Activated naive CD8-positive, alpha-beta T cell (primary cell): Measurements from ENCODE around the gene GMNC.

ENCODE experiments used
- H3K27ac Mint-ChIP-seq: one replicate; pipeline ENCODE4 v1.8.0; 2021; ENCODE audit warnings: mixed read lengths
- H3K27me3 Mint-ChIP-seq: one replicate; pipeline ENCODE4 v1.8.0; 2021; ENCODE audit warnings: mixed read lengths
- H3K36me3 Mint-ChIP-seq: one replicate; pipeline ENCODE4 v1.8.0; 2021; ENCODE audit warnings: mixed read lengths
- H3K4me1 Mint-ChIP-seq: one replicate; pipeline ENCODE4 v1.8.0; 2021; ENCODE audit warnings: low read depth, mixed read lengths
- H3K4me3 Mint-ChIP-seq: one replicate; pipeline ENCODE4 v1.8.0; 2021; ENCODE audit warnings: mild to moderate bottlenecking, mixed read lengths
- H3K9me3 Mint-ChIP-seq: one replicate; pipeline ENCODE4 v1.8.0; 2021; ENCODE audit warnings: low read depth, mixed read lengths

GMNC gene

DNA sequence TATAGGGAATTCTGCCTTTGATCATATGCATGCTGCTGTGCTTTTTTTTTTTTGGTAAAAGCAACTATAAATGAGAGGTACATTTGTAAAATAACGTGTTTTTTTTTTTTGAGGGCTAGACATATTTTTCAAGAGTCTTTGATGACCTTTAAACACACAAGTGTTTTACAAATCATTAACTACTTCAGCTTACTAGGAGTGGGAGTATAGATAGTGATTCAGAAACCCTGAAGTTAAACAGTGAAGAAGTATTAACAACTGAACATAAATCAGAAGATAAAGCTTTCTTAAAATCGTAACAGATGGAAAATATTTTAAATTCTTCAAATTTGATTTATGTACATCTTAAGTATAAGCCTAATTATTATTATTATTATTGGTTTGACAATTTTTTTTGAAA lies 2.9 kb upstream of the GMNC start:
- no peak overlapping the region for H3K4me3 Mint-ChIP-seq
- peaks cover 7% of the 10 kb centered on the region for H3K4me1 Mint-ChIP-seq
- H3K36me3 Mint-ChIP-seq, result no peaks in the 10 kb centered on the region
- no peaks in the 10 kb centered on the region for H3K9me3 Mint-ChIP-seq
- H3K27ac Mint-ChIP-seq, result no peak overlapping the region
- H3K27me3 Mint-ChIP-seq, result peaks cover 27% of the 10 kb centered on the region

DNA sequence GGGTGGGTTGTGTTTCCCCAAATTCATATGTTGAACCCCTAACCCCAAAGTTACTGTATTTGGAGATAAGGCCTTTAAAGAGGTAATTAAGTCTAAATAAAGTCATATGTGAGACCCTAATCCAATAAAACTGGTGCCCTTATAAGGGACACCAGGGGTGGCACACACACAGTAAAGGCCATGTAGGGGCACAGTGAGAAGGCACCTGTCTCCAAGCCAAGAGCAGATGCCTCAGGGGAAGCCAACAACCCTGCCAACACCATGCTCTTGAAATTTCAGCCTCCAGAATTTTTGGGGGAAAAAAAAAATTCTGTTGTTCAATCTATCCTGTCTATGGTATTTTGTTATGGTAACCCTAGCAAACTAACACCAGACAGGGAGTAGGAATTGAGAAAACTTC lies 1.5 kb upstream of the GMNC start:
- no peaks in the 10 kb centered on the region for H3K9me3 Mint-ChIP-seq
- H3K36me3 Mint-ChIP-seq, result no peaks in the 10 kb centered on the region
- no peak overlapping the region for H3K4me3 Mint-ChIP-seq
- H3K27ac Mint-ChIP-seq, result no peak overlapping the region
- H3K27me3 Mint-ChIP-seq, result peaks cover 29% of the 10 kb centered on the region
- peaks cover 7% of the 10 kb centered on the region for H3K4me1 Mint-ChIP-seq

DNA sequence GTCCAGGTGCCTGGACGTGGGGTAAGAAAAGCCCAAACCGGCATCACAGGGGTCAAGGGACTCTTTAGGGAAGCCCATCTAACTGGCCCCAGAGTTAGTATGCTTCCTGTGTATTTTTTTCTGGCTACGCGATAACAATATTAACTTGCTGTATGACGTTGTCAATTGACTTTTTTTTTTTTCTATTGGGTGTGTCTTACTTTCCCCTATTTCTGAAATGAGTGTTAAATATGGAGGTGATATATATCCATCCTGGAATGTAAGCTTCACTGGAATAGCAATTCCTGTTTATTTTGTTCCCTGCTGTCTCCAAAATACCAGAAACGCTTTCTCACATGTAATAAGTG lies 598 bp upstream of the GMNC start:
- H3K4me1 Mint-ChIP-seq, result peaks cover 7% of the 10 kb centered on the region
- no peaks in the 10 kb centered on the region for H3K9me3 Mint-ChIP-seq
- H3K27me3 Mint-ChIP-seq, result peaks cover 32% of the 10 kb centered on the region
- peak overlapping the region; percentile 77 for H3K4me3 Mint-ChIP-seq
- no peaks in the 10 kb centered on the region for H3K36me3 Mint-ChIP-seq
- no peak overlapping the region for H3K27ac Mint-ChIP-seq

DNA sequence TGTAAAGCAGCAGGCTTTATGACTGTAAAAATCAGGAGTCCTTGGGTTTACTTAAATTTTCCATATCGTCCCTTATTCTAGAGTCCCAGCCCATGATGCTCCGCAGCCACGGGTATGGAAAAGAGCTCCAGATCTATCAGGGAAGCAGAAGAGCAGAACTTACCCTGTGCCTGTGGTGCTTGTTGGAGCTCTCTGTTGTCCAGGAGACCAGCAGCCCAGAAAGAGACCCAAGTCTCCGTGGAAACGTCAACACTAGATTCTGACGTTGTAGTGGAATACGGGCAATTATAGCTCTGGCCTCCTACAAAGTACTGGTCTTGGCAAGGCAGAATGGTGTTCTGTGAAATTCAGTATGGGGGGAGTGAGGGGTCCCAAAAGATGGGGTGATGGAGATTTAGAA lies 2.0 kb downstream of the GMNC start:
- H3K4me3 Mint-ChIP-seq, result no peak overlapping the region
- no peak overlapping the region for H3K27ac Mint-ChIP-seq
- H3K36me3 Mint-ChIP-seq, result no peaks in the 10 kb centered on the region
- H3K4me1 Mint-ChIP-seq, result peaks cover 7% of the 10 kb centered on the region
- H3K27me3 Mint-ChIP-seq, result peaks cover 28% of the 10 kb centered on the region
- H3K9me3 Mint-ChIP-seq, result no peaks in the 10 kb centered on the region

DNA sequence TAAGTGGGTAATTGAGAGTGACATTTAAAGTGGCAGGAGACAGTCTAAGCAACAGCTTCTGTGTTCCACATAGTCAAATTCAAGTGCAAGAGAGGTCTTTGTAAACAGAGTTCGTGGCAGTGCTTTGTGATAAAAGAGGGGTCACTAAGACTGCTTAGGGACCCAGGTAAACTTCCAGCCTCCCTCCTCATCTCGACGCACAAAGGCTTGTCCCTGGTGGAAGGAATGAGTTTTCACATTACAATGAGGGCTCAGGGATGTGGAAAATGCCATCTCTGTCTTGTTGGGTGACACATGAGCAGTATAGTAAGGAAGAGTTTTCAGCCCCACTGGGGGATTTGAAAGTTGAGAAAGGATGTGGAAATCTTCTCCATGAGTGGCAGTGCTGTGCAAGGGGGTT lies 7.3 kb downstream of the GMNC start:
- H3K4me1 Mint-ChIP-seq, result no peaks in the 10 kb centered on the region
- no peaks in the 10 kb centered on the region for H3K36me3 Mint-ChIP-seq
- H3K27ac Mint-ChIP-seq, result no peak overlapping the region
- H3K4me3 Mint-ChIP-seq, result no peak overlapping the region
- no peaks in the 10 kb centered on the region for H3K9me3 Mint-ChIP-seq
- peaks cover 3% of the 10 kb centered on the region for H3K27me3 Mint-ChIP-seq

DNA sequence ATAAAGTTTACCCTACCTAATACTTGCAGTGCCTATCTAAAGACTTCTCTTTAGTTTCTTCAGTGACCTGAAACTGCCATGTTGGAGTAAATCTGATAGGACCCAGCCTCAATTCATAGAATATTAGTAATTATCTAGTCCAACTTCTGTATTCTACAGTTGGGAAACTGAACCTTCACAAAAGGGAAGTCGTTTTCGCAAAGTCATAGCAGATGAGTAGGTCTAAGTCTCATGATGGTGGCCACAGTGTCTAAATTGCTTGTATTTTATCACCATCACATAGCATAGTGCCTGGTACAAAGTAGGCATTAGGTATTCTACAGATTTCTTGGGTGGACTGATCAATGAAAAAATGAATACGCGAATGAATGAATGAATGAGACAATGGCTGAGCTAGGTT lies 8.4 kb downstream of the GMNC start:
- Mint-ChIP-seq H3K36me3 (no peaks in the 10 kb centered on the region), H3K4me1 (no peaks in the 10 kb centered on the region), H3K4me3 (no peak overlapping the region), H3K9me3 (no peaks in the 10 kb centered on the region), H3K27me3 (peaks cover 3% of the 10 kb centered on the region), H3K27ac (no peak overlapping the region)

DNA sequence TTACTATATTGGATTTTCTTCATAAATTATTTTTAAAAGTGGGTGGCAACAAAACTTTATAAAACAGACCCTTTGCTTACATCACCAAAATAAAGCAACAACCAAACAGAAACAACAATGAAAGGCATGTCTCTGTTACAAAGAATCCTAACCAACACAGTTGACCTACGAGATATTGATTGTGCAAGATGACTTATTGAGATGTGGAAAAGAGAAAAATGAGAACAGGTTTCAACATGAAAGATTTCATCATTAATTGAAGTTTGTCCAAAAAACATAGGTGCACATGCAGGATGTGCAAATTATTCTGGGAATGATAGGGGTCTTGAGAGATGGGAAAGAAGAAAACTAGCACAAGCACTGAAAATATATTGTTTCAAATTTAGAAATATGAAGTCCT lies 9.0 kb downstream of the GMNC start:
- Mint-ChIP-seq H3K9me3 (no peaks in the 10 kb centered on the region), H3K4me1 (no peaks in the 10 kb centered on the region), H3K36me3 (no peaks in the 10 kb centered on the region), H3K27ac (no peak overlapping the region), H3K4me3 (no peak overlapping the region), H3K27me3 (no peaks in the 10 kb centered on the region)

DNA sequence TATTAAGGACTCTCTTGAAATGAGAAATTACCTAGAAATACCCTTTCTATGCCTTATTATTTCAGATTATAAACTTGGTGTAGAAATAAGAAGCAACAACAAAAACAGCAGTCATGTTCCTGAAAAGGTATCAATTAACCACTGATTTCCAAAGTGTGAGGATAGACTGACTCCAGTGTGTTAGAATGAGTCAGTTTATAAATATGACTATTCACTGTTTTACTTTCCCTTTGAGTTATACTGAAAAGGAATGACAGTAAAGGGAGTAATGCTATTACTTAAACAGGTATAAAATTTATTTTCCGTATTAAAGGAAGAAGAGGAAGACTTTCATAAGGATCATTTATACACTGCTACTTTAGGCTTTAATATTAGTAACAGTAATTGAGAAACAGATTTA lies 12.9 kb downstream of the GMNC start:
- H3K4me3 Mint-ChIP-seq, result no peak overlapping the region
- no peak overlapping the region for H3K27ac Mint-ChIP-seq
- H3K36me3 Mint-ChIP-seq, result no peaks in the 10 kb centered on the region
- H3K4me1 Mint-ChIP-seq, result no peaks in the 10 kb centered on the region
- no peaks in the 10 kb centered on the region for H3K27me3 Mint-ChIP-seq
- H3K9me3 Mint-ChIP-seq, result no peaks in the 10 kb centered on the region

DNA sequence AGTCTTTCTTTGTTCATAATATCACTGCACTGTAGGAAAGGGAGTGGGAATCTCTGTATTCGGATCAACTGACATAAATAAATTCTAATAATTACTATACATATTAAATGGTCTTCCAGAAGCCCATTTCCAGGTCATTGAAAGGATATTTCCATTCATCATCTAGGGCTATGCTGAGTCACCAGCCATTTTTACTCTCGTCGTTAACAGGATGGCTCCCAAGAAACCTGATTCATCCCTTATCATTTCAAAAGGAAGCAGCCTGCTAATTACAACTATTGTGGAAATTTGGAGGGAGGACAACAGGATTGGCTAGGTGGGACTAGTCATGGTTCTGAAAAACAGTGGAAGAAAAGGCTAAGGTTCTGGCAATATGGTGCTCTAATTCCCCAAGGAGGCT lies 13.6 kb downstream of the GMNC start:
- Mint-ChIP-seq H3K36me3 (no peaks in the 10 kb centered on the region), H3K4me3 (no peak overlapping the region), H3K27ac (no peak overlapping the region), H3K9me3 (no peaks in the 10 kb centered on the region), H3K4me1 (no peaks in the 10 kb centered on the region), H3K27me3 (no peaks in the 10 kb centered on the region)

DNA sequence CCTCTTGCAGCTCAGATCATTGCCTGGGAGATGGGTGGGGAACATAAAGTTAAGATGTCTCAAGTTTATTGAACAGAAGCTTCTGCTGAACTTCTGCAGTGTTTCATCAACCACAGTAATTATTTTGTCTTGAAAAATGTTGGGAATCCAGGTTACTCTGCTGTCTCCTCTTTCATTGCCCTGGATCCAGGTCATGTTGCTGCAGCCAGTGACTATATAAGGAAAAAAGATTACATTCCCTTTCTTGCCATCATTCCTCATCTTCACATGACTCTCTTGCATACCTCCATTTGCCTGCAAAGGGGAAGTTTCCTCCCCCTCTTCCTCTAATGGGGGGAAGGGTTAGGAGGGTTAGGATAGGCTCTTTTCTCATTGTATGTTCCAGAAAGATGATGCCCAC lies 15.1 kb downstream of the GMNC start:
- Mint-ChIP-seq H3K27me3 (no peaks in the 10 kb centered on the region), H3K4me3 (no peak overlapping the region), H3K9me3 (peaks cover 5% of the 10 kb centered on the region), H3K36me3 (no peaks in the 10 kb centered on the region), H3K4me1 (no peaks in the 10 kb centered on the region), H3K27ac (no peak overlapping the region)

DNA sequence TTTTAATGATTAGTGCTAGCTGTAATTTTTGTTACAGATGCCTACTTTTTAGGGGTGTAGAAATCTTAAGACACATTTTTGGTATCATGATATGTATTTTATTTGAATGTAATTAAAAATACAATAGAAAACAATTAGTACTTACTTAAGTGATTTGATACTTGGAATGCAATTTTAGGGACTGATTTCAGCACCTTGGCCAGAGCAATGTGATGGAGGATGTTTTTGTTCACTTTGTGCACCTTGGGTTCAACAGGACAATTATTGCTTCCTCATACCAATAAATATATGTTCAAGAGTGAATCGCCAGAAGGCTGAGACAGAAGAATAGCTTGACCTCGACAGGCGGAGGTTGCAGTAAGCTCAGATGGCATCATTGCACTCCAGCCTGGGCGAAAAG lies 22.3 kb downstream of the GMNC start:
- no peaks in the 10 kb centered on the region for H3K36me3 Mint-ChIP-seq
- no peak overlapping the region for H3K27ac Mint-ChIP-seq
- peaks cover 9% of the 10 kb centered on the region for H3K9me3 Mint-ChIP-seq
- no peaks in the 10 kb centered on the region for H3K4me1 Mint-ChIP-seq
- no peak overlapping the region for H3K4me3 Mint-ChIP-seq
- peaks cover 2% of the 10 kb centered on the region for H3K27me3 Mint-ChIP-seq

DNA sequence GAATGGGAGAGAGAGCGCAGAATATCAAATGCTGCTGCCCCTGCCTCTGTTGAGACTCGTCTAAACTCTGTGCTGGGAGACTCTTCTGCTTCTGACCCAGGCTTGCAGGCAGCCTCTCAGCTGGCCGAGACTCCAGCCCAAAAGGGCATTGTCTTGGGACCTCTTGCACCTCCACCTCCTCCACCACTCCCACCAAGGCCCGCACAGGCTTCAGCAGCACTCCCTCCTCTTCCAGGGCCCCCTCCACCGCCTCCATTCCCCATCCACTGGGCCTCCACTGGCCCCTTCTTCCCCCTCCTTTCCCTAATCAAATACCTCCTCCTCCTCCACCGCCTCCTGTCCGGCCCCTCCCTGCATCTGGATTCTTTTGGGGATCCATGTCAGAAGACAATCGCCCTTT lies 31.3 kb downstream of the GMNC start:
- Mint-ChIP-seq H3K27me3 (peaks cover 1% of the 10 kb centered on the region), H3K9me3 (peaks cover 5% of the 10 kb centered on the region), H3K27ac (no peak overlapping the region), H3K36me3 (no peaks in the 10 kb centered on the region), H3K4me3 (no peak overlapping the region), H3K4me1 (no peaks in the 10 kb centered on the region)

DNA sequence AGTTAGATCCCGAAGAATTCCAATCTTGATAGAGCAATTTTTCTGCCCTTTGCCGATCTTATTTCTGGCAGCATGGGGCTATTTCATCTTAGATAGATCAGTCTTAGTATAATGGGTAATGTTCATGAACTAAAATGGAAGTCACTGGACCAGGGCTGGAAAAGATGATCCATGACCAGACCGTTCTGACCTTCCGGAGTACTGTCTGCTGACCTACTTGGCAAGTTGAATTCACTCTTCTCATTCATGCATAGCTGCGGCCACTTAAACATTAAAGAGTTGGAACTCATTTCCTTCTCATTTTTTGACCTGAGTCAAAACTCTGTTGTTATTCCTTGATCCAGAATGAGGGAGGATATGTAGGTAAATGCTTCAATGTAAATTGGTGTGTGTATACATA lies 32.5 kb downstream of the GMNC start:
- H3K27ac Mint-ChIP-seq, result no peak overlapping the region
- peaks cover 1% of the 10 kb centered on the region for H3K27me3 Mint-ChIP-seq
- H3K4me1 Mint-ChIP-seq, result no peaks in the 10 kb centered on the region
- no peak overlapping the region for H3K4me3 Mint-ChIP-seq
- H3K9me3 Mint-ChIP-seq, result peaks cover 3% of the 10 kb centered on the region
- H3K36me3 Mint-ChIP-seq, result no peaks in the 10 kb centered on the region

DNA sequence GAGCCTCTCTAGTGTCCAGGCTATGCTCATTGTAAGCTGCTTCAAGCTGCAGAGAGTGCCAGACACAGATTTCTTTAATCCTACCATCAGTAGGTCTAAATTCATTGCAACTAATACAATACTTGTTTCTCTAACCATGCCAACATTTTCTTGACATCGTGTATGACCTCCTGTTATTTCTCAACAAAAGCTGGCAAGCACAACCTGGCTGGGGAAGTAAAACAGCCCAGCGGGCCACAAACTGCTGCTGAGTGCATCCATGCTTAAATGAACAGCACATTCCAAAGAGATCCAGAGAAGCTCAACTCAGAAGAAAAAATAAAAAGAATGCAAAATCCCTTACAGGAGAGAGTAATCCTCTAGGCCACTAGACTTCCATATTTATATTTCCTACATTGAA lies 36.5 kb downstream of the GMNC start:
- H3K27me3 Mint-ChIP-seq, result peaks cover 1% of the 10 kb centered on the region
- peaks cover 3% of the 10 kb centered on the region for H3K9me3 Mint-ChIP-seq
- H3K27ac Mint-ChIP-seq, result no peak overlapping the region
- H3K4me3 Mint-ChIP-seq, result no peak overlapping the region
- H3K36me3 Mint-ChIP-seq, result no peaks in the 10 kb centered on the region
- no peaks in the 10 kb centered on the region for H3K4me1 Mint-ChIP-seq

DNA sequence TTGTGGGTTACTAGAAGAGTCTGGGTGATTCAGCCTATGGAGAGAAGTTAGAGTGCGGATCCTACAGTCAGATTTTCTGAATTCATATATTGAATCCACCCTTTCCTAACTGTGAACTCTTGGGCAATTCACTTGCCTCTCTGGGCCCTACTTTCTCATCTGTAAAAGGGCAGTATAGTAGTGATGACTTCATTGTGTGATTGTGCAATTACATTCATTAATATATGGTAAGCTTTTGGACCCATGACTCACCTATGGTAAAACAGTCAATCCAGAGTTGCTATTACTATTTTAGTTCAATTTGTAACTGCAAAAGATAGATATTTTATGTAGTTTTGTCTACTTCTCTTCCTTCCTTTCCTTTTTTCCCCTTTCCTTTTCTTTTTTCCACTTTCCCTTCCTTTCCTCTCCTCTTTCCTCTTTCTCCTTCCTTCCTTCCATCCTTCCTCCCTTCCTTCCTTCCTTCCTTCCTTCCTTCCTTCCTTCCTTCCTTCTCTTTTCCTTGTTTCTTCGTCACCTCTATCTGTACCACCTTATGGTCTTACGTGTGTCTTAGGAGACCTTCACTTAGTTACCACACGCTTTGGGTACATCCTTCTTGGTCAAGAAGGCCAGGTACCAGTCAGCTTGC lies 37.0 kb downstream of the GMNC start:
- H3K27ac Mint-ChIP-seq, result no peak overlapping the region
- no peaks in the 10 kb centered on the region for H3K4me1 Mint-ChIP-seq
- no peak overlapping the region for H3K4me3 Mint-ChIP-seq

DNA sequence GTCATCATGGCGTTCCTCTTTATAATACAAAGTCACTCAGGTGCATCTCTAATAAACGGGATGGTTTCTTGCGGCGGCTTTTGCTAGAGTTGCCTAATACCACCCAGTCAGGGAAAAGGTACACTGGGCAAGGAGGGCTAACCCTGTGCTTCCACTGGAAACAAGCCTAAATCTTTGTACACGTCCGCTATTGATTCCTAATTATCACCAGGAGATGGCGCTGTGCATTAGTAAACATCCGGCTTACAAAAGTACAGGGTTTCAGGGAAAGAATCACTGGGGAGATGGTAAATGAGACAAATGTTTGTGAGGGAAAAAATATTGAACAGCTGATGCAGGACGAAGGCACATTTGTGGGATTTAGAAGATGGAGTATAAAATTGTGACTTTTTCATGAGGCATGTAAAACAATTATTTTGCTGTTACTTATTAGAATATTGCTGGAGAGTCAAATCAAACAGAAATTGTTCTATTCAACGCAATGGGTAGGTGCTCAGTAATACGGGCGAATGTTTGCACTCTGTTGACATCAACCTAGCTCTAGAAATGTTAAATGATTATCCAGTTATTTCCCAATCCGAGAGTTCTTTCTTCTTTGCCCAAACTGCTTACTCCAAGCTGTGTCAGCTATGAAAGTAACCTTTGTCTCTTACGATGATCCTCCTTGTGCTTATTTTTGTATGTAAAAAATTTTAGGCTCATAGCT lies 50.6 kb downstream of the GMNC start:
- H3K4me3 Mint-ChIP-seq, result no peak overlapping the region
- no peak overlapping the region for H3K27ac Mint-ChIP-seq
- no peaks in the 10 kb centered on the region for H3K9me3 Mint-ChIP-seq
- H3K36me3 Mint-ChIP-seq, result no peaks in the 10 kb centered on the region
- H3K27me3 Mint-ChIP-seq, result no peaks in the 10 kb centered on the region
- H3K4me1 Mint-ChIP-seq, result no peaks in the 10 kb centered on the region

More for the DNA sequence above, 37.0 kb downstream of the GMNC start:
- H3K9me3 Mint-ChIP-seq, result peaks cover 3% of the 10 kb centered on the region
- no peaks in the 10 kb centered on the region for H3K36me3 Mint-ChIP-seq
- peaks cover 1% of the 10 kb centered on the region for H3K27me3 Mint-ChIP-seq
